HG03280 (cell line): ENCODE measurements around the gene ZNF277.

Experiments used
- ATAC-seq: cut with Tn5 transposase; IDR thresholded peaks from one replicate; pipeline ENCODE4 v1.9.1; 2021; ENCODE audit warnings: mild to moderate bottlenecking, moderate library complexity; ENCODE audit not compliant: unreplicated experiment

ZNF277 gene

GRCh38 chr7:112206991-112207592 lies 597 bp downstream of the ZNF277 start:
- ATAC-seq, result no peak

GRCh38 chr7:112207765-112208164 lies 1.3 kb downstream of the ZNF277 start:
- no peak for ATAC-seq

GRCh38 chr7:112211348-112211907 lies 4.9 kb downstream of the ZNF277 start:
- no peak for ATAC-seq

GRCh38 chr7:112212571-112212970 lies 6.1 kb downstream of the ZNF277 start:
- ATAC-seq, result no peak

GRCh38 chr7:112213735-112214134 lies 7.2 kb downstream of the ZNF277 start:
- ATAC-seq, result no peak

GRCh38 chr7:112214268-112214667 lies 7.8 kb downstream of the ZNF277 start:
- ATAC-seq, result no peak

- no peak for ATAC-seq
These were observed 8.4 kb downstream of the ZNF277 start for GRCh38 chr7:112214883-112215282.

- ATAC-seq, result no peak
These were observed 9.3 kb downstream of the ZNF277 start for GRCh38 chr7:112215787-112216186.

- ATAC-seq, result no peak
These were observed 14.5 kb downstream of the ZNF277 start for GRCh38 chr7:112220877-112221434.

- ATAC-seq, result no peak
These were observed 16.8 kb downstream of the ZNF277 start for GRCh38 chr7:112223310-112223709.

GRCh38 chr7:112224186-112224585 lies 17.7 kb downstream of the ZNF277 start:
- ATAC-seq, result no peak

GRCh38 chr7:112225006-112225405 lies 18.5 kb downstream of the ZNF277 start:
- ATAC-seq, result no peak

GRCh38 chr7:112226701-112227276 lies 20.3 kb downstream of the ZNF277 start:
- ATAC-seq, result no peak

- ATAC-seq, result no peak
These were observed 22.1 kb downstream of the ZNF277 start for GRCh38 chr7:112228632-112229031.

GRCh38 chr7:112232212-112232978 lies 25.9 kb downstream of the ZNF277 start:
- ATAC-seq, result no peak

GRCh38 chr7:112233048-112233697 lies 26.7 kb downstream of the ZNF277 start:
- no peak for ATAC-seq

GRCh38 chr7:112234147-112234546 lies 27.7 kb downstream of the ZNF277 start:
- no peak for ATAC-seq

GRCh38 chr7:112236597-112236996 lies 30.1 kb downstream of the ZNF277 start:
- no peak for ATAC-seq

- ATAC-seq, result no peak
These were observed 31.8 kb downstream of the ZNF277 start for GRCh38 chr7:112238330-112238729.

GRCh38 chr7:112238852-112239610 lies 32.5 kb downstream of the ZNF277 start:
- no peak for ATAC-seq
